ENCODE results near the gene VAV1.

VAV1 gene

GRCh38 chr19:6772028-6772865 lies at the start of gene VAV1:
Gene VAV1, plus strand, starts transcription at chr19:6772708. Its CDS starts 100 bp downstream, at chr19:6772808.
- peak; percentile 63 to 79 for DNase-seq (ENCODE audit: extremely low read depth in 1 of 2, low read depth in 1 of 2)

GRCh38 chr19:6723108-6723618 lies 49.3 kb upstream of the VAV1 start:
- DNase-seq (ENCODE audit: extremely low read depth in 1 of 2, low read depth in 1 of 2), result no peak

GRCh38 chr19:6723738-6724137 lies 48.8 kb upstream of the VAV1 start:
- no peak for DNase-seq (ENCODE audit: extremely low read depth in 1 of 2, low read depth in 1 of 2)

- DNase-seq (ENCODE audit: extremely low read depth in 1 of 2, low read depth in 1 of 2), result no peak
Measured at GRCh38 chr19:6724631-6725492, 47.6 kb upstream of the VAV1 start.

GRCh38 chr19:6725513-6726231 lies 46.8 kb upstream of the VAV1 start:
- DNase-seq (ENCODE audit: extremely low read depth in 1 of 2, low read depth in 1 of 2), result no peak

GRCh38 chr19:6728346-6728745 lies 44.2 kb upstream of the VAV1 start:
- no peak for DNase-seq (ENCODE audit: extremely low read depth in 1 of 2, low read depth in 1 of 2)

- DNase-seq (ENCODE audit: extremely low read depth in 1 of 2, low read depth in 1 of 2), result no peak
Measured at GRCh38 chr19:6729573-6730152, 42.8 kb upstream of the VAV1 start.

GRCh38 chr19:6730153-6730804 lies 42.2 kb upstream of the VAV1 start:
- DNase-seq (ENCODE audit: extremely low read depth in 1 of 2, low read depth in 1 of 2), result peak in 1 of 2 donors; percentile 50

- DNase-seq (ENCODE audit: extremely low read depth in 1 of 2, low read depth in 1 of 2), result no peak
Measured at GRCh38 chr19:6730941-6731670, 41.4 kb upstream of the VAV1 start.

- no peak for DNase-seq (ENCODE audit: extremely low read depth in 1 of 2, low read depth in 1 of 2)
Measured at GRCh38 chr19:6731822-6732221, 40.7 kb upstream of the VAV1 start.

- DNase-seq (ENCODE audit: extremely low read depth in 1 of 2, low read depth in 1 of 2), result no peak
Measured at GRCh38 chr19:6732803-6733337, 39.6 kb upstream of the VAV1 start.

GRCh38 chr19:6733338-6734095 lies 39.0 kb upstream of the VAV1 start:
- no peak for DNase-seq (ENCODE audit: extremely low read depth in 1 of 2, low read depth in 1 of 2)

- DNase-seq (ENCODE audit: extremely low read depth in 1 of 2, low read depth in 1 of 2), result no peak
Measured at GRCh38 chr19:6734096-6734696, 38.3 kb upstream of the VAV1 start.

GRCh38 chr19:6735181-6735911 lies 37.2 kb upstream of the VAV1 start:
- no peak for DNase-seq (ENCODE audit: extremely low read depth in 1 of 2, low read depth in 1 of 2)

- peak; percentile 55 to 70 for DNase-seq (ENCODE audit: extremely low read depth in 1 of 2, low read depth in 1 of 2)
Measured at GRCh38 chr19:6736169-6736916, 36.2 kb upstream of the VAV1 start.

- DNase-seq (ENCODE audit: extremely low read depth in 1 of 2, low read depth in 1 of 2), result no peak
Measured at GRCh38 chr19:6736917-6737283, 35.6 kb upstream of the VAV1 start.
